Measurements from ENCODE around the gene NUBPL. TPM values are rescaled to one million over a fixed set of nuclear protein-coding genes. Genes with fewer than 3 reads are reported as not detected.
A peak's percentile ranks its signal among the peaks of the same experiment; 100 is the strongest.
"Not testable (repeated sequence)": the region's sequence is repeated elsewhere in the genome, so short reads cannot be mapped to it uniquely, and the experiment has no call there.

The NUBPL gene
- total and polyA plus RNA-seq, 5 donors, result 9.6 to 23.9 (median 20.9) TPM

DNA sequence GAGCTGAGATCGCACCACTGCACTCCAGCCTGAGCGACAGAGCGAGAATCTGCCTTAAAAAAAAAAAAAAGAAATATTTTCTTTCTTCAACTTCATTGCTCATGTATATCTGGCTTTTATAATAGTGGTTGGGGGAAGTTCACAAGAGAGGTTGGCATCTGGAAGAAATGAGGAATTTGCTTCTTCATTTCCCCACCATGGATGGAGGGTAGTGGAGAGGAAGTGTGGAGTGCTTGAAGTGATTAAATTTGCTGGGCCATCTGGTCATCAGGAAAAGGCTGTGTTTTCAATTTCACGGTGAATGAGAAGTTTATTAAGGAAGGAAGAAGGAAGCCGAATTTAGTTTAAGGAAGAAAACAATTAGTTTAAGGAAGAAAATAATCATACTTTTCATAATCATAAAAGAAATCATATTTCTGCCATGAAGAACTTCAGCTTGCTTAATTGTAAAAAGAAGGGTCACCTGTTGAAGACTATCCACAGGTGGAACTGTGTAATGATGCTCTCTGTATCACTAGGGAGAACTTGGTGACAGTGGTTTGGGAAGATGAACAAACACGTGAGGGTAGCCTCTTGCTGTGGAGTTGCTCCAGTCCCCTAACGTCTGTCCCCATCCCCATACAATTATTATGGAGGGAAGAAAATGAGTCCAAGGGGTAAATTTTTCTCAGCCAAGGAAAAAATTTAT is 318.6 kb downstream of the NUBPL start:
- H3K4me3 ChIP-seq (ENCODE audit: low read length), result no peak overlapping the region
- no peaks in the 10 kb centered on the region for H3K27me3 ChIP-seq (ENCODE audit: control insufficient read depth, insufficient read depth)
- H3K9me3 ChIP-seq (ENCODE audit: control insufficient read depth, low read length), result no peaks in the 10 kb centered on the region
- no peak for DNase-seq
- ATAC-seq, result no peak
- intact Hi-C loops (cut with DNase I), result no loop called here
- 82% methylated on average over 7 of the region's 7 CpGs for WGBS
- H3K27ac ChIP-seq (ENCODE audit: low read length), result no peak overlapping the region
- H3K4me1 ChIP-seq (ENCODE audit: control insufficient read depth, insufficient read depth, low read length), result peaks cover 3% of the 10 kb centered on the region

- no peak for ATAC-seq
- WGBS, result 75% methylated on average over 4 of the region's 4 CpGs
Observed at GRCh38 chr14:31880935-31881334, 319.7 kb downstream of the NUBPL start.

GRCh38 chr14:31881531-31882310 is 320.5 kb downstream of the NUBPL start:
- DNase-seq (no peak), ATAC-seq (no peak)
- H3K27ac ChIP-seq (ENCODE audit: low read length), result no peak overlapping the region
- no peaks in the 10 kb centered on the region for H3K9me3 ChIP-seq (ENCODE audit: control insufficient read depth, low read length)
- no peaks in the 10 kb centered on the region for H3K27me3 ChIP-seq (ENCODE audit: control insufficient read depth, insufficient read depth)
- intact Hi-C loops (cut with DNase I), result no loop called here
- 96% methylated on average over 4 of the region's 4 CpGs for WGBS
- H3K4me3 ChIP-seq (ENCODE audit: low read length), result no peak overlapping the region
- peaks cover 3% of the 10 kb centered on the region for H3K4me1 ChIP-seq (ENCODE audit: control insufficient read depth, insufficient read depth, low read length)

More at GRCh38 chr14:31880935-31881334, 319.7 kb downstream of the NUBPL start:
- intact Hi-C loops (cut with DNase I), result no loop called here
- DNase-seq, result no peak
- Histone ChIP-seq H3K4me3 (ENCODE audit: low read length) (no peak overlapping the region), H3K9me3 (ENCODE audit: control insufficient read depth, low read length) (no peaks in the 10 kb centered on the region), H3K27me3 (ENCODE audit: control insufficient read depth, insufficient read depth) (no peaks in the 10 kb centered on the region), H3K4me1 (ENCODE audit: control insufficient read depth, insufficient read depth, low read length) (peaks cover 3% of the 10 kb centered on the region), H3K27ac (ENCODE audit: low read length) (no peak overlapping the region)

- no peaks in the 10 kb centered on the region for H3K9me3 ChIP-seq (ENCODE audit: control insufficient read depth, low read length)
- DNase-seq, result no peak
- H3K4me3 ChIP-seq (ENCODE audit: low read length), result no peak overlapping the region
- WGBS, result 94% methylated on average over 2 of the region's 2 CpGs
- peaks cover under 1% of the 10 kb centered on the region for H3K4me1 ChIP-seq (ENCODE audit: control insufficient read depth, insufficient read depth, low read length)
- H3K27me3 ChIP-seq (ENCODE audit: control insufficient read depth, insufficient read depth), result no peaks in the 10 kb centered on the region
- intact Hi-C loops (cut with DNase I), result no loop called here
- no peak overlapping the region for H3K27ac ChIP-seq (ENCODE audit: low read length)
- ATAC-seq, result no peak
Observed at GRCh38 chr14:31884238-31884637, 323.0 kb downstream of the NUBPL start.

- no peak overlapping the region for H3K4me3 ChIP-seq (ENCODE audit: low read length)
- H3K27me3 ChIP-seq (ENCODE audit: control insufficient read depth, insufficient read depth), result no peaks in the 10 kb centered on the region
- no peaks in the 10 kb centered on the region for H3K9me3 ChIP-seq (ENCODE audit: control insufficient read depth, low read length)
- H3K4me1 ChIP-seq (ENCODE audit: control insufficient read depth, insufficient read depth, low read length), result peaks cover 2% of the 10 kb centered on the region
- 93% methylated on average over 7 of the region's 7 CpGs for WGBS
- no peak overlapping the region for H3K27ac ChIP-seq (ENCODE audit: low read length)
- ATAC-seq, result no peak
- no peak for DNase-seq
- intact Hi-C loops (cut with DNase I), result no loop called here
Observed at GRCh38 chr14:31884776-31885379, 323.7 kb downstream of the NUBPL start.

DNA sequence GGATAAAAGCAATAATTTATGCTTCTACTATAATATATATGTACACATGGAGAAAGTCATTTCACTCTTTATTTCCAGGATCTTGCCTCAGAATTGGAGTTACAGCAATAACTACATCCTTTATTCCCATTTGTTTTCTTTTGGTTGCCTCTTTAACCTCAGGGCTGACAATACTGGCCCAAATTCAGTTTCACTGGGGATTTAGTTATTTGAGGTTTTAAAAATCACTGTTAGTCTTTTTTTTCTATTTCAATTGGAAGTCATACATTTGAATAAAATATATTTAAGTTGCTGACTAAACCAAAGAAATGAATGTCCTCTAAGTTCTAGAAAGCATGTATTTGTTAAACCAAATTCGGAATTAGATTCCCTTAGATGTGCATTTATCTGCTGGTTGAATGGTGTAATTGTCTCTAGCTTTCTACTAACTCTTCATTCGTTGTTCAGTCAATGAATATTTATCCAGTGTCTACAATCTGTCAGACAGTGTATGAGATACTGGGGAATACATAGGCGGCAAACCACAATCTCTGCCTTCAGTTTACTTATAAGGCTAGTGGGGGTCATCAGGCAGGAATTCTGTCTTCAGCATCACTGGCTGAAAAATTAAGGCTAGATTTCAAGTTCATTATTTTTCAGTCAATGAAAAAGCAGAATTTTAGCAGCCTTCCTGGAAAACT is 325.1 kb downstream of the NUBPL start:
- intact Hi-C loops (cut with DNase I), result no loop called here
- Histone ChIP-seq H3K9me3 (ENCODE audit: control insufficient read depth, low read length) (no peaks in the 10 kb centered on the region), H3K4me1 (ENCODE audit: control insufficient read depth, insufficient read depth, low read length) (peaks cover 2% of the 10 kb centered on the region), H3K27me3 (ENCODE audit: control insufficient read depth, insufficient read depth) (no peaks in the 10 kb centered on the region), H3K27ac (ENCODE audit: low read length) (no peak overlapping the region), H3K4me3 (ENCODE audit: low read length) (no peak overlapping the region)
- no peak for DNase-seq
- ATAC-seq, result no peak
- 72% methylated on average over 3 of the region's 3 CpGs for WGBS

- intact Hi-C loops (cut with DNase I), result no loop called here
- Histone ChIP-seq H3K4me1 (ENCODE audit: control insufficient read depth, insufficient read depth, low read length) (peaks cover 3% of the 10 kb centered on the region), H3K9me3 (ENCODE audit: control insufficient read depth, low read length) (no peaks in the 10 kb centered on the region), H3K27me3 (ENCODE audit: control insufficient read depth, insufficient read depth) (no peaks in the 10 kb centered on the region), H3K4me3 (ENCODE audit: low read length) (no peak overlapping the region), H3K27ac (ENCODE audit: low read length) (no peak overlapping the region)
- ATAC-seq, result no peak
- no peak for DNase-seq
- WGBS, result 86% methylated on average over 4 of the region's 4 CpGs
Observed at GRCh38 chr14:31887929-31888580, 326.9 kb downstream of the NUBPL start.

GRCh38 chr14:31889297-31889696 is 328.1 kb downstream of the NUBPL start:
- intact Hi-C loops (cut with DNase I), result no loop called here
- H3K27ac ChIP-seq (ENCODE audit: low read length), result no peak overlapping the region
- ATAC-seq (no peak), DNase-seq (no peak)
- peaks cover 10% of the 10 kb centered on the region for H3K4me1 ChIP-seq (ENCODE audit: control insufficient read depth, insufficient read depth, low read length)
- no peaks in the 10 kb centered on the region for H3K9me3 ChIP-seq (ENCODE audit: control insufficient read depth, low read length)
- no peaks in the 10 kb centered on the region for H3K27me3 ChIP-seq (ENCODE audit: control insufficient read depth, insufficient read depth)
- WGBS, result 78% methylated on average over 2 of the region's 2 CpGs
- no peak overlapping the region for H3K4me3 ChIP-seq (ENCODE audit: low read length)

GRCh38 chr14:31890202-31890601 is 329.0 kb downstream of the NUBPL start:
- H3K27ac ChIP-seq (ENCODE audit: low read length); intact Hi-C loops (cut with DNase I); ATAC-seq; H3K4me3 ChIP-seq (ENCODE audit: low read length); DNase-seq; H3K27me3 ChIP-seq (ENCODE audit: control insufficient read depth, insufficient read depth); H3K9me3 ChIP-seq (ENCODE audit: control insufficient read depth, low read length): not testable (repeated sequence)
- 97% methylated on average over 4 of the region's 4 CpGs for WGBS
- peaks cover 10% of the 10 kb centered on the region for H3K4me1 ChIP-seq (ENCODE audit: control insufficient read depth, insufficient read depth, low read length)

GRCh38 chr14:31893221-31893757 is 332.1 kb downstream of the NUBPL start:
- Histone ChIP-seq H3K9me3 (ENCODE audit: control insufficient read depth, low read length) (no peaks in the 10 kb centered on the region), H3K27me3 (ENCODE audit: control insufficient read depth, insufficient read depth) (no peaks in the 10 kb centered on the region), H3K27ac (ENCODE audit: low read length) (peak overlapping the region; percentile 62), H3K4me3 (ENCODE audit: low read length) (no peak overlapping the region), H3K4me1 (ENCODE audit: control insufficient read depth, insufficient read depth, low read length) (peaks cover 10% of the 10 kb centered on the region)
- peak; percentile 36 to 51 for ATAC-seq
- 47% methylated on average over 5 of the region's 5 CpGs for WGBS
- no peak for DNase-seq
- intact Hi-C loops (cut with DNase I), result no loop called here
